WTC11 (cell line): ENCODE data around the gene NBPF6. TPM values are rescaled to one million over a fixed set of nuclear protein-coding genes. Genes with fewer than 3 reads are reported as not detected.

Experiments used
- ATAC-seq: fragments of 200-7000 bp; cut with Tn5 transposase; 2 replicates; pipeline ENCODE4 v1.10.0; 2021; ENCODE audit warnings: mild to moderate bottlenecking, moderate library complexity
- CTCF ChIA-PET: fragments of 300-600 bp; sonication (Branson Sonifier 250); formaldehyde crosslinking; loops from one replicate; lab custom pipeline; 2021; ENCODE audit warnings: antibody characterized with exemption; lab: Charles Lee
- POLR2A ChIA-PET: fragments of 350-600 bp; sonication (Branson Sonifier 250); formaldehyde crosslinking; loops from one replicate; lab custom pipeline; 2021; ENCODE audit warnings: antibody characterized with exemption; lab: Charles Lee
- DNase-seq: peaks from one replicate; pipeline ENCODE4 v3.0.0; 2021; ENCODE audit warnings: low spot score
- H3K27ac Mint-ChIP-seq: 2 replicates; pipeline ENCODE4 v1.8.0; 2021; ENCODE audit warnings: mixed read lengths
- H3K27me3 Mint-ChIP-seq: 2 replicates; pipeline ENCODE4 v1.8.0; 2021; ENCODE audit warnings: low read depth, mild to moderate bottlenecking, moderate library complexity, mixed read lengths
- H3K36me3 Mint-ChIP-seq: 2 replicates; pipeline ENCODE4 v1.8.0; 2021; ENCODE audit warnings: mixed read lengths
- H3K4me1 Mint-ChIP-seq: 2 replicates; pipeline ENCODE4 v1.8.0; 2022; ENCODE audit warnings: mixed read lengths
- H3K4me3 Mint-ChIP-seq: 2 replicates; pipeline ENCODE4 v1.8.0; 2021; ENCODE audit warnings: mild to moderate bottlenecking, moderate library complexity, mixed read lengths
- H3K9me3 Mint-ChIP-seq: 2 replicates; pipeline ENCODE4 v1.8.0; 2021; ENCODE audit warnings: mixed read lengths
- ATF2 ChIP-seq: sonication (generic); formaldehyde crosslinking; IDR thresholded peaks from 2 replicates; pipeline ENCODE4 v1.8.1; 2022; ENCODE audit warnings: low read depth, missing genetic modification reagents, borderline replicate concordance
- CREM ChIP-seq: sonication (generic); formaldehyde crosslinking; IDR thresholded peaks from 2 replicates; pipeline ENCODE4 v1.8.1; 2022; ENCODE audit warnings: mild to moderate bottlenecking, missing genetic modification reagents, moderate library complexity
- E2F1 ChIP-seq: sonication (generic); formaldehyde crosslinking; IDR thresholded peaks from 2 replicates; pipeline ENCODE4 v1.8.0; 2022; ENCODE audit warnings: mild to moderate bottlenecking, missing genetic modification reagents
- HMGA2 ChIP-seq: fragments of 250-450 bp; sonication (Bioruptor Pico); IDR thresholded peaks from 2 replicates; pipeline ENCODE4 v1.4.0; 2021; ENCODE audit warnings: mild to moderate bottlenecking, moderate library complexity
- JAZF1 ChIP-seq: fragments of 250-450 bp; sonication (Bioruptor Pico); IDR thresholded peaks from 2 replicates; pipeline ENCODE4 v1.9.0; 2021; ENCODE audit warnings: moderate library complexity, mild to moderate bottlenecking, inconsistent platforms
- JUN ChIP-seq: sonication (generic); formaldehyde crosslinking; IDR thresholded peaks from 2 replicates; pipeline ENCODE4 v1.8.0; 2023; ENCODE audit warnings: mild to moderate bottlenecking, missing genetic modification reagents
- SP1 ChIP-seq: sonication (generic); formaldehyde crosslinking; conservative IDR thresholded peaks from 2 replicates; pipeline ENCODE4 v1.8.1; 2022; ENCODE audit warnings: missing genetic modification reagents
- ZNF219 ChIP-seq: sonication (generic); formaldehyde crosslinking; IDR thresholded peaks from 2 replicates; pipeline ENCODE4 v1.8.0; 2023; ENCODE audit warnings: missing genetic modification reagents, mild to moderate bottlenecking, borderline replicate concordance
- total RNA-seq: library from RNA; stranded (reverse); gene quantifications from 3 replicates; pipeline ENCODE4 v1.2.3, GENCODE V29; 2021
- TF ChIP-seq, protein P1 (sequence below): fragments of 200-600 bp; IDR thresholded peaks from 2 replicates; pipeline ENCODE4 v1.8.0; 2022; ENCODE audit warnings: antibody characterized with exemption
- TF ChIP-seq, protein P2 (sequence below): sonication (generic); formaldehyde crosslinking; IDR thresholded peaks from 2 replicates; pipeline ENCODE4 v1.8.1; 2023; ENCODE audit warnings: mild to moderate bottlenecking, missing genetic modification reagents, moderate library complexity
- TF ChIP-seq, protein P3 (sequence below): sonication (generic); formaldehyde crosslinking; IDR thresholded peaks from 2 replicates; pipeline ENCODE4 v1.8.0; 2023; ENCODE audit warnings: missing genetic modification reagents, mild to moderate bottlenecking, borderline replicate concordance
- TF ChIP-seq, protein P4 (sequence below): sonication (generic); formaldehyde crosslinking; IDR thresholded peaks from 2 replicates; pipeline ENCODE4 v1.8.1; 2022; ENCODE audit warnings: low read depth, mild to moderate bottlenecking, moderate library complexity, missing genetic modification reagents, borderline replicate concordance
- TF ChIP-seq, protein P5 (sequence below): fragments of 250-450 bp; sonication (Bioruptor Pico); IDR thresholded peaks from 2 replicates; pipeline ENCODE4 v1.9.0; 2021; ENCODE audit warnings: mild to moderate bottlenecking, borderline replicate concordance
- TF ChIP-seq, protein P6 (sequence below): sonication (generic); formaldehyde crosslinking; conservative IDR thresholded peaks from 2 replicates; pipeline ENCODE4 v1.8.1; 2022; ENCODE audit warnings: mild to moderate bottlenecking, missing genetic modification reagents
- TF ChIP-seq, protein P7 (sequence below): sonication (generic); formaldehyde crosslinking; IDR thresholded peaks from 2 replicates; pipeline ENCODE4 v1.8.1; 2023; ENCODE audit warnings: mild to moderate bottlenecking, missing genetic modification reagents

Gene NBPF6
- total RNA-seq, 1 experiment from 2014 or later: not detected

DNA sequence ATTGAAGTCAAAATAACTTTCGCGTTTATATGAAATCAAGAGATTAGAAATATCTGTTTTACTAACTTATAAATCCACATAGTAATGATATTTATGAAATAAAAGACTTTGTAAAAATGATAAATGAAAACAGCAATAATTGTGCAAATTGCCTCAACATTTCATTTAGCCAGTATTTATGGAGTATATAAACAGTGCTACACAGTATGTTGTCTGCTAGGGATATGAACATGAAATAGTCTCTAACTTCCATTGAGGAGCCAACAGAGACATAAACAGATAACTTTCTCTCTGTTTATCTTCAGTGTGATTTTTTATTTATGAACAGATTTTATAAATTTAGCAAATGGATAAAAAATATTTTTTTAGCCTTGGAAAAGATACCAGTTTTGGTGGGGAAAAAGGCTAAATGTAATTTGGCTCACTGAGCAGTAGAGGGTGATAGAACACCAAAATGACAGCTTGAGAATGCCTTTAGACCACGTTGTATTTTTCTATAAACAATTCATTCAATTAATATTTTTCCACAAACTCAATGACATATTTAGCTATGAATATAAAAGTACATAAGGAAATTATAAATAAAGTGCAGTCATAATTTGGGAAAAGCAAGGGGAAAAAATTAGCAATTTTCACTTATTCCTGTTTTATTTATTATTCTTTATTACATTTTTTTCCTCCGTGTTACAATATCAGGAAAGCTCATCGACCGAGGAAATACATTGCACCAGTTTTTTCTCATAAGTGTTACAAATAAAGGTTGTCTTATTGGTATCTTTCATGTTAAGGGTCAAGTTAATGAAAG, 62.3 kb downstream of the NBPF6 start:
- DNase-seq (no peak), ATAC-seq (no peak)
- Mint-ChIP-seq H3K36me3 (peaks cover 14% of the 10 kb centered on the region), H3K27ac (no peak overlapping the region), H3K4me3 (no peak overlapping the region), H3K27me3 (peaks cover 2% of the 10 kb centered on the region; the same call in 1 of the 2 replicates), H3K9me3 (peaks cover 18% of the 10 kb centered on the region), H3K4me1 (peaks cover 4% of the 10 kb centered on the region; the same call in 1 of the 2 replicates)
- POLR2A ChIA-PET: no interaction called here
- TF ChIP-seq, protein P1, sequence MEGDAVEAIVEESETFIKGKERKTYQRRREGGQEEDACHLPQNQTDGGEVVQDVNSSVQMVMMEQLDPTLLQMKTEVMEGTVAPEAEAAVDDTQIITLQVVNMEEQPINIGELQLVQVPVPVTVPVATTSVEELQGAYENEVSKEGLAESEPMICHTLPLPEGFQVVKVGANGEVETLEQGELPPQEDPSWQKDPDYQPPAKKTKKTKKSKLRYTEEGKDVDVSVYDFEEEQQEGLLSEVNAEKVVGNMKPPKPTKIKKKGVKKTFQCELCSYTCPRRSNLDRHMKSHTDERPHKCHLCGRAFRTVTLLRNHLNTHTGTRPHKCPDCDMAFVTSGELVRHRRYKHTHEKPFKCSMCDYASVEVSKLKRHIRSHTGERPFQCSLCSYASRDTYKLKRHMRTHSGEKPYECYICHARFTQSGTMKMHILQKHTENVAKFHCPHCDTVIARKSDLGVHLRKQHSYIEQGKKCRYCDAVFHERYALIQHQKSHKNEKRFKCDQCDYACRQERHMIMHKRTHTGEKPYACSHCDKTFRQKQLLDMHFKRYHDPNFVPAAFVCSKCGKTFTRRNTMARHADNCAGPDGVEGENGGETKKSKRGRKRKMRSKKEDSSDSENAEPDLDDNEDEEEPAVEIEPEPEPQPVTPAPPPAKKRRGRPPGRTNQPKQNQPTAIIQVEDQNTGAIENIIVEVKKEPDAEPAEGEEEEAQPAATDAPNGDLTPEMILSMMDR: peak; percentile 60
- TF ChIP-seq, protein P2, sequence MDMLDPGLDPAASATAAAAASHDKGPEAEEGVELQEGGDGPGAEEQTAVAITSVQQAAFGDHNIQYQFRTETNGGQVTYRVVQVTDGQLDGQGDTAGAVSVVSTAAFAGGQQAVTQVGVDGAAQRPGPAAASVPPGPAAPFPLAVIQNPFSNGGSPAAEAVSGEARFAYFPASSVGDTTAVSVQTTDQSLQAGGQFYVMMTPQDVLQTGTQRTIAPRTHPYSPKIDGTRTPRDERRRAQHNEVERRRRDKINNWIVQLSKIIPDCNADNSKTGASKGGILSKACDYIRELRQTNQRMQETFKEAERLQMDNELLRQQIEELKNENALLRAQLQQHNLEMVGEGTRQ: no peak
- TF ChIP-seq SP1 (CRISPR knock-in tag): no peak
- TF ChIP-seq HMGA2 (CRISPR knock-in tag): no peak
- TF ChIP-seq CREM: no peak
- no peak for TF ChIP-seq JUN (CRISPR knock-in tag)
- CTCF ChIA-PET: interaction anchor here (0.9 to 3.1 kb wide), 7 partner anchors 9 to 179 kb away, joined by 3 to 37 read pairs (median 4); partner anchors contain the start of genes EEIG2 and PRPF38B

DNA sequence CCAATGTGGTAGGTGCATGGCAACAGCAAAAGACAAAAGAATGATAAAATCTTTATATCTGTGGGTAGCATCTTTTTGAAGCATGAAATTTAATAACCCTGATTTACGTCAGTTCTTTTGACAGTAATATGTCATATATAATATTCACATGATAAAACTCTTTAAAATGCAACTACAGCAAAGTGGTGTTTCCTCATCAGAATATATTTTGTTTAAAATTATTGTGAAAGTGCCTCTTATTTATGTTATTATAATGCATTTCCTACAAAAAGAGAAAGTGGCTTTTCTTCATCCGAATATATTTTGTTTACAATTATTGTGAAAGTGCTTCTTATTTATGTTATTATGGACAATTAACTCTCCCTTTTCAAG, 62.9 kb downstream of the NBPF6 start:
- TF ChIP-seq ZNF219 (CRISPR knock-in tag): no peak
- TF ChIP-seq JAZF1: no peak
- TF ChIP-seq, protein P3, sequence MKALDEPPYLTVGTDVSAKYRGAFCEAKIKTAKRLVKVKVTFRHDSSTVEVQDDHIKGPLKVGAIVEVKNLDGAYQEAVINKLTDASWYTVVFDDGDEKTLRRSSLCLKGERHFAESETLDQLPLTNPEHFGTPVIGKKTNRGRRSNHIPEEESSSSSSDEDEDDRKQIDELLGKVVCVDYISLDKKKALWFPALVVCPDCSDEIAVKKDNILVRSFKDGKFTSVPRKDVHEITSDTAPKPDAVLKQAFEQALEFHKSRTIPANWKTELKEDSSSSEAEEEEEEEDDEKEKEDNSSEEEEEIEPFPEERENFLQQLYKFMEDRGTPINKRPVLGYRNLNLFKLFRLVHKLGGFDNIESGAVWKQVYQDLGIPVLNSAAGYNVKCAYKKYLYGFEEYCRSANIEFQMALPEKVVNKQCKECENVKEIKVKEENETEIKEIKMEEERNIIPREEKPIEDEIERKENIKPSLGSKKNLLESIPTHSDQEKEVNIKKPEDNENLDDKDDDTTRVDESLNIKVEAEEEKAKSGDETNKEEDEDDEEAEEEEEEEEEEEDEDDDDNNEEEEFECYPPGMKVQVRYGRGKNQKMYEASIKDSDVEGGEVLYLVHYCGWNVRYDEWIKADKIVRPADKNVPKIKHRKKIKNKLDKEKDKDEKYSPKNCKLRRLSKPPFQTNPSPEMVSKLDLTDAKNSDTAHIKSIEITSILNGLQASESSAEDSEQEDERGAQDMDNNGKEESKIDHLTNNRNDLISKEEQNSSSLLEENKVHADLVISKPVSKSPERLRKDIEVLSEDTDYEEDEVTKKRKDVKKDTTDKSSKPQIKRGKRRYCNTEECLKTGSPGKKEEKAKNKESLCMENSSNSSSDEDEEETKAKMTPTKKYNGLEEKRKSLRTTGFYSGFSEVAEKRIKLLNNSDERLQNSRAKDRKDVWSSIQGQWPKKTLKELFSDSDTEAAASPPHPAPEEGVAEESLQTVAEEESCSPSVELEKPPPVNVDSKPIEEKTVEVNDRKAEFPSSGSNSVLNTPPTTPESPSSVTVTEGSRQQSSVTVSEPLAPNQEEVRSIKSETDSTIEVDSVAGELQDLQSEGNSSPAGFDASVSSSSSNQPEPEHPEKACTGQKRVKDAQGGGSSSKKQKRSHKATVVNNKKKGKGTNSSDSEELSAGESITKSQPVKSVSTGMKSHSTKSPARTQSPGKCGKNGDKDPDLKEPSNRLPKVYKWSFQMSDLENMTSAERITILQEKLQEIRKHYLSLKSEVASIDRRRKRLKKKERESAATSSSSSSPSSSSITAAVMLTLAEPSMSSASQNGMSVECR (CRISPR knock-in tag): no peak
- no peak for TF ChIP-seq CREM
- TF ChIP-seq, protein P4, sequence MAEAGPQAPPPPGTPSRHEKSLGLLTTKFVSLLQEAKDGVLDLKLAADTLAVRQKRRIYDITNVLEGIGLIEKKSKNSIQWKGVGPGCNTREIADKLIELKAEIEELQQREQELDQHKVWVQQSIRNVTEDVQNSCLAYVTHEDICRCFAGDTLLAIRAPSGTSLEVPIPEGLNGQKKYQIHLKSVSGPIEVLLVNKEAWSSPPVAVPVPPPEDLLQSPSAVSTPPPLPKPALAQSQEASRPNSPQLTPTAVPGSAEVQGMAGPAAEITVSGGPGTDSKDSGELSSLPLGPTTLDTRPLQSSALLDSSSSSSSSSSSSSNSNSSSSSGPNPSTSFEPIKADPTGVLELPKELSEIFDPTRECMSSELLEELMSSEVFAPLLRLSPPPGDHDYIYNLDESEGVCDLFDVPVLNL (CRISPR knock-in tag): no peak
- no peak for TF ChIP-seq ATF2 (CRISPR knock-in tag)
- TF ChIP-seq, protein P5, sequence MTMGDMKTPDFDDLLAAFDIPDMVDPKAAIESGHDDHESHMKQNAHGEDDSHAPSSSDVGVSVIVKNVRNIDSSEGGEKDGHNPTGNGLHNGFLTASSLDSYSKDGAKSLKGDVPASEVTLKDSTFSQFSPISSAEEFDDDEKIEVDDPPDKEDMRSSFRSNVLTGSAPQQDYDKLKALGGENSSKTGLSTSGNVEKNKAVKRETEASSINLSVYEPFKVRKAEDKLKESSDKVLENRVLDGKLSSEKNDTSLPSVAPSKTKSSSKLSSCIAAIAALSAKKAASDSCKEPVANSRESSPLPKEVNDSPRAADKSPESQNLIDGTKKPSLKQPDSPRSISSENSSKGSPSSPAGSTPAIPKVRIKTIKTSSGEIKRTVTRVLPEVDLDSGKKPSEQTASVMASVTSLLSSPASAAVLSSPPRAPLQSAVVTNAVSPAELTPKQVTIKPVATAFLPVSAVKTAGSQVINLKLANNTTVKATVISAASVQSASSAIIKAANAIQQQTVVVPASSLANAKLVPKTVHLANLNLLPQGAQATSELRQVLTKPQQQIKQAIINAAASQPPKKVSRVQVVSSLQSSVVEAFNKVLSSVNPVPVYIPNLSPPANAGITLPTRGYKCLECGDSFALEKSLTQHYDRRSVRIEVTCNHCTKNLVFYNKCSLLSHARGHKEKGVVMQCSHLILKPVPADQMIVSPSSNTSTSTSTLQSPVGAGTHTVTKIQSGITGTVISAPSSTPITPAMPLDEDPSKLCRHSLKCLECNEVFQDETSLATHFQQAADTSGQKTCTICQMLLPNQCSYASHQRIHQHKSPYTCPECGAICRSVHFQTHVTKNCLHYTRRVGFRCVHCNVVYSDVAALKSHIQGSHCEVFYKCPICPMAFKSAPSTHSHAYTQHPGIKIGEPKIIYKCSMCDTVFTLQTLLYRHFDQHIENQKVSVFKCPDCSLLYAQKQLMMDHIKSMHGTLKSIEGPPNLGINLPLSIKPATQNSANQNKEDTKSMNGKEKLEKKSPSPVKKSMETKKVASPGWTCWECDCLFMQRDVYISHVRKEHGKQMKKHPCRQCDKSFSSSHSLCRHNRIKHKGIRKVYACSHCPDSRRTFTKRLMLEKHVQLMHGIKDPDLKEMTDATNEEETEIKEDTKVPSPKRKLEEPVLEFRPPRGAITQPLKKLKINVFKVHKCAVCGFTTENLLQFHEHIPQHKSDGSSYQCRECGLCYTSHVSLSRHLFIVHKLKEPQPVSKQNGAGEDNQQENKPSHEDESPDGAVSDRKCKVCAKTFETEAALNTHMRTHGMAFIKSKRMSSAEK: no peak
- TF ChIP-seq, protein P6, sequence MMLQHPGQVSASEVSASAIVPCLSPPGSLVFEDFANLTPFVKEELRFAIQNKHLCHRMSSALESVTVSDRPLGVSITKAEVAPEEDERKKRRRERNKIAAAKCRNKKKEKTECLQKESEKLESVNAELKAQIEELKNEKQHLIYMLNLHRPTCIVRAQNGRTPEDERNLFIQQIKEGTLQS: no peak
- TF ChIP-seq E2F1 (CRISPR knock-in tag): no peak
- TF ChIP-seq, protein P7, sequence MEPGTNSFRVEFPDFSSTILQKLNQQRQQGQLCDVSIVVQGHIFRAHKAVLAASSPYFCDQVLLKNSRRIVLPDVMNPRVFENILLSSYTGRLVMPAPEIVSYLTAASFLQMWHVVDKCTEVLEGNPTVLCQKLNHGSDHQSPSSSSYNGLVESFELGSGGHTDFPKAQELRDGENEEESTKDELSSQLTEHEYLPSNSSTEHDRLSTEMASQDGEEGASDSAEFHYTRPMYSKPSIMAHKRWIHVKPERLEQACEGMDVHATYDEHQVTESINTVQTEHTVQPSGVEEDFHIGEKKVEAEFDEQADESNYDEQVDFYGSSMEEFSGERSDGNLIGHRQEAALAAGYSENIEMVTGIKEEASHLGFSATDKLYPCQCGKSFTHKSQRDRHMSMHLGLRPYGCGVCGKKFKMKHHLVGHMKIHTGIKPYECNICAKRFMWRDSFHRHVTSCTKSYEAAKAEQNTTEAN: no peak
- Mint-ChIP-seq H3K36me3 (peaks cover 14% of the 10 kb centered on the region), H3K9me3 (peaks cover 18% of the 10 kb centered on the region), H3K27me3 (peaks cover 2% of the 10 kb centered on the region; the same call in 1 of the 2 replicates), H3K27ac (no peak overlapping the region), H3K4me1 (peaks cover 9% of the 10 kb centered on the region), H3K4me3 (no peak overlapping the region)
- no peak for DNase-seq
- ChIA-PET POLR2A (no interaction called here), CTCF (interaction anchor here (0.9 to 3.1 kb wide), 7 partner anchors 9 to 179 kb away, joined by 3 to 37 read pairs (median 4); partner anchors contain the start of genes EEIG2 and PRPF38B)
- no peak for ATAC-seq
